Measurements from ENCODE around the gene GRSF1. TPM values are rescaled to one million over a fixed set of nuclear protein-coding genes. Genes with fewer than 3 reads are reported as not detected.

GRSF1 gene
- polyA plus RNA-seq, 2 donors: 21.5 to 39.6 TPM

DNA sequence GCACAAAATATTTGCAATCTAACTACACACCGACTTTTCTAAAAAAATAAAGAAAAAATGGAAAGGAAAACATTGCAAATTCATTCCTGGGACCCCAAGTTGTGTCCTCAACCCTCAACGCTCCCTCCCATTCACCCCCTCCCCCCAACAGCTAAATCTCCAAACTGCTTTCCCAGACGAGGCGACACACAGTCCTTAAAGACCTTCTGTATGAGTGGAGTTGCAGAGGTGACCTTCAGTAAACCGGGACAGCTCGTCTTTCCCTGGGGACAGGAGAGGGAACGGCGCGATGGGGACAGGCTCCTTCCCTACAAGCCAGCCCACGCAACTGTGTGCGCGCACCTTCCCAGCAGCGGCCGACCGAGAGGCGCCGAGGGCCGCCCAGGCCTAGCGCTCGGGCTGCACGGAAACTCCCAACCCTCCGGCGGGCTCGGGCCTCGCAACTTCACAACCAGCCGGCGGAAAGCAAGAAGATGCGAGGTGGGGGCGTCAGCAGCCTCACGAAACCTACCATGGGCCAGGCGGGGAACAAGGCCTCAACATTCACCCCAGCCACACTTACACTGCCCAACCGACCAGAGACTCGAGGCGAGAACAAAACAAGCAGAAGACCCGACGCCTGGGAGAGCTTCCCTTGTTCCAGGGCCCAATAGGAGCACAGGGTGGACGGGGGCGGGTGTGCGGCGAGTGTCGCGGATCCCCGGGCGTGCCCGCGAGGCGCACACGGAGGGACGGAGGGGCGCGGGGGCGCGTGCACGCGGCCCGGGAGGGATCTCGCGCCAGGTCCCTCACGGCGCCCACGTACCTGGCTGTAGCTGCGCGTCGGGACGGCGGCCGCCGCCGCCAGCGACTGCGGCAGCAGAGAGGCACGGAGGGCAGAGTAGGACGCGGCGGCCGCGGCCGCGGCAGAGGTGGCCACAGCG lies 763 bp downstream of the GRSF1 start:
- H3K4me1 ChIP-seq (ENCODE audit: control insufficient read depth in 2 of 2, insufficient read depth in 2 of 2, low read length in 1 of 2): peaks cover 0 to 2% of the 10 kb centered on the region in 2 donors
- 0 to 1% methylated on average over 63 to 80 of the region's 80 CpGs for WGBS, 2 donors
- H3K4me3 ChIP-seq (ENCODE audit: low read depth in 1 of 2, low read length in 2 of 2): peak overlapping the region; percentile 81 to 97

DNA sequence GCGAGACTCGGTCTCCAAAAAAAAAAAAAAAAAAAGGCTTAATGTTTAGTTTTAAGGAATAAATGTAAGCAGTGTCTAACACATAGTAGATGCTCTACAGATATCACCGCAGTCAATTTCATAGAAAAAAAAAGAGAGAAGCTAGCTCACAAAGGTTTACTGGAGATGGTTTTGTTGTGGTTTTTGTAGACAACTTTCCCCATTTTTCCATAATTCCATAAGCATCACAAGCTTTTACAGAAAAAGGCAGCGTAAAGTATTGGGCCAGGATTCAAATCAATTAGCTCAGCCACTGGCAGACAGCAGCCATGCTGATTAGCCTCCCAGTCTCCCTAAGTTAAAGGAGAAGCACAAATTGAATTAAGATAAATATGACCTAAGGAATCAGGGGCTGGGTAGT lies 1.5 kb downstream of the GRSF1 start:
- H3K4me3 ChIP-seq (ENCODE audit: low read depth in 1 of 2, low read length in 2 of 2): peak overlapping the region; percentile 81 to 97
- no peaks in the 10 kb centered on the region for H3K9me3 ChIP-seq (ENCODE audit: control insufficient read depth in 2 of 2, insufficient read depth in 1 of 2, low read depth in 1 of 2, low read length in 1 of 2)
- WGBS, 2 donors: 1 to 16% methylated on average over 4 of the region's 4 CpGs
- H3K27me3 ChIP-seq (ENCODE audit: control insufficient read depth in 1 of 2, insufficient read depth in 2 of 2, low read length in 2 of 2): no peaks in the 10 kb centered on the region
- H3K4me1 ChIP-seq (ENCODE audit: control insufficient read depth in 2 of 2, insufficient read depth in 2 of 2, low read length in 1 of 2): peaks cover 0 to 2% of the 10 kb centered on the region in 2 donors
- H3K36me3 ChIP-seq (ENCODE audit: control insufficient read depth in 2 of 2, insufficient read depth in 2 of 2, low read length in 1 of 2): peaks cover 0 to 3% of the 10 kb centered on the region in 2 donors
- H3K27ac ChIP-seq (ENCODE audit: low read depth in 2 of 2, low read length in 1 of 2): peak overlapping the region; percentile 27 to 96

More for the DNA sequence above, 763 bp downstream of the GRSF1 start:
- Histone ChIP-seq H3K27me3 (ENCODE audit: control insufficient read depth in 1 of 2, insufficient read depth in 2 of 2, low read length in 2 of 2) (no peaks in the 10 kb centered on the region), H3K36me3 (ENCODE audit: control insufficient read depth in 2 of 2, insufficient read depth in 2 of 2, low read length in 1 of 2) (peaks cover 0 to 3% of the 10 kb centered on the region in 2 donors), H3K9me3 (ENCODE audit: control insufficient read depth in 2 of 2, insufficient read depth in 1 of 2, low read depth in 1 of 2, low read length in 1 of 2) (no peaks in the 10 kb centered on the region), H3K27ac (ENCODE audit: low read depth in 2 of 2, low read length in 1 of 2) (peak overlapping the region; percentile 92 to 96)

DNA sequence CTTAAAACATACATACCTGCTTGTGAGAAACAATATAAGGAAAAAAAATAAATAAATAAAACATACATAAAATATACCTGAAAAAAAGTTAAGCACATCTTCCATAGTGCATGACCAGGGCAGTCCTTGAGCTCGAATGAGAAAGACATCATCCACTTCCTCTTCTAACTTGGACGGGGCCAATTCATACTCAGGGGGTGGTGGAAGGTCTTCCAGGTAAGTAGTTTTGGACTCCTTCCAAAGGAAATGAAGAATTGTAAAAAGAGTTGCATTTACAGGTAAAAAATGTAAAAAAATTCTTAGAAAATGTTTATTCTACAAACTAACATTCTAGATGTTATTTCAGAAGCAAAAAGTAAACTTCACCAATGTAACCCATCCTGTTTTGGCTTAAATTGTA lies 3.6 kb downstream of the GRSF1 start:
- Histone ChIP-seq H3K27me3 (ENCODE audit: control insufficient read depth in 1 of 2, insufficient read depth in 2 of 2, low read length in 2 of 2) (no peaks in the 10 kb centered on the region), H3K4me3 (ENCODE audit: low read depth in 1 of 2, low read length in 2 of 2) (no peak overlapping the region), H3K36me3 (ENCODE audit: control insufficient read depth in 2 of 2, insufficient read depth in 2 of 2, low read length in 1 of 2) (peaks cover 0 to 3% of the 10 kb centered on the region in 2 donors), H3K27ac (ENCODE audit: low read depth in 2 of 2, low read length in 1 of 2) (no peak overlapping the region), H3K9me3 (ENCODE audit: control insufficient read depth in 2 of 2, insufficient read depth in 1 of 2, low read depth in 1 of 2, low read length in 1 of 2) (no peaks in the 10 kb centered on the region), H3K4me1 (ENCODE audit: control insufficient read depth in 2 of 2, insufficient read depth in 2 of 2, low read length in 1 of 2) (peaks cover 0 to 2% of the 10 kb centered on the region in 2 donors)
- 64 to 72% methylated on average over 2 of the region's 2 CpGs for WGBS, 2 donors

DNA sequence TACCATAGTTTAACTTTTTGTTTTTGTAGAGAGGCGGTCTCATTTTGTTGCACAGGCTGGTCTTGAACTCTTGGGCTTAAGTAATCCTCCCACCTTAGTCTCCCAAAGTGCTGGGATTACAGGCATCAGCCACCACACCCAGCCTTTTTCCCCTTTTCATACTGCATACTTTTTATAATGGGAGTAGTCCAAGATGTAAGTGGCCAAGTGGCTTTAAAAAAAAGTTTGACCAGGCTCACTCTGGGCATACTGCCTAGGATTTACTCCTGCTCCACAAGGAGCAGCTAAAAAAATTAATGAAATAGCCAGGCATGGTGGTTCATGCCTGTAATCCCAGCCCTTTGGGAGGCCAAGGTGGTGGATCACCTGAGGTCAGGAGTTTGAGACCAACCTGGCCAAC lies 6.0 kb downstream of the GRSF1 start:
- Histone ChIP-seq H3K36me3 (ENCODE audit: control insufficient read depth in 2 of 2, insufficient read depth in 2 of 2, low read length in 1 of 2) (peaks cover 5 to 9% of the 10 kb centered on the region in 2 donors), H3K4me1 (ENCODE audit: control insufficient read depth in 2 of 2, insufficient read depth in 2 of 2, low read length in 1 of 2) (peaks cover 0 to 2% of the 10 kb centered on the region in 2 donors), H3K4me3 (ENCODE audit: low read depth in 1 of 2, low read length in 2 of 2) (no peak overlapping the region), H3K27ac (ENCODE audit: low read depth in 2 of 2, low read length in 1 of 2) (no peak overlapping the region), H3K9me3 (ENCODE audit: control insufficient read depth in 2 of 2, insufficient read depth in 1 of 2, low read depth in 1 of 2, low read length in 1 of 2) (no peaks in the 10 kb centered on the region), H3K27me3 (ENCODE audit: control insufficient read depth in 1 of 2, insufficient read depth in 2 of 2, low read length in 2 of 2) (no peaks in the 10 kb centered on the region)
- WGBS, 2 donors: 93 to 94% methylated on average over 1 of the region's 1 CpG

DNA sequence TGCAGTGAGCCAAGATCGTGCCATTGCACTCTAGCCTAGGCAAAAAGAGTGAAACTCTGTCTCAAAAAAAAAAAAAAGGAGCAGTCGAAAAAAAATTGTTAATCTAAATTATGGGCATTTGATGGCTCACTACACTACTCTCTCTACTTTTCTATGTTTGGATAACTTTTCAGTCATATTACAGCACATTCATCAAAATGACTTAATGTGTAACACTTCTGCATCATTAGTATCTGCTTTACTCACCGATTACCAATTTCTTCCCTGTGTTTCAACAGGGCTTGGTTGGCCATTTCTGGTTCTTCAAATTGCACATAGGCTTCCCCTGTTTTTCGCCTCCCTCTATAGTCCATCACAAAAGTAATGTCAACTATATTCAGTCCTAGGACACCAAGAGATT lies 8.4 kb downstream of the GRSF1 start:
- H3K9me3 ChIP-seq (ENCODE audit: control insufficient read depth in 2 of 2, insufficient read depth in 1 of 2, low read depth in 1 of 2, low read length in 1 of 2): no peaks in the 10 kb centered on the region
- no peaks in the 10 kb centered on the region for H3K4me1 ChIP-seq (ENCODE audit: control insufficient read depth in 2 of 2, insufficient read depth in 2 of 2, low read length in 1 of 2)
- H3K36me3 ChIP-seq (ENCODE audit: control insufficient read depth in 2 of 2, insufficient read depth in 2 of 2, low read length in 1 of 2): peaks cover 8 to 11% of the 10 kb centered on the region in 2 donors
- no peak overlapping the region for H3K27ac ChIP-seq (ENCODE audit: low read depth in 2 of 2, low read length in 1 of 2)
- H3K4me3 ChIP-seq (ENCODE audit: low read depth in 1 of 2, low read length in 2 of 2): no peak overlapping the region
- 93 to 94% methylated on average over 4 of the region's 4 CpGs for WGBS, 2 donors
- H3K27me3 ChIP-seq (ENCODE audit: control insufficient read depth in 1 of 2, insufficient read depth in 2 of 2, low read length in 2 of 2): no peaks in the 10 kb centered on the region

DNA sequence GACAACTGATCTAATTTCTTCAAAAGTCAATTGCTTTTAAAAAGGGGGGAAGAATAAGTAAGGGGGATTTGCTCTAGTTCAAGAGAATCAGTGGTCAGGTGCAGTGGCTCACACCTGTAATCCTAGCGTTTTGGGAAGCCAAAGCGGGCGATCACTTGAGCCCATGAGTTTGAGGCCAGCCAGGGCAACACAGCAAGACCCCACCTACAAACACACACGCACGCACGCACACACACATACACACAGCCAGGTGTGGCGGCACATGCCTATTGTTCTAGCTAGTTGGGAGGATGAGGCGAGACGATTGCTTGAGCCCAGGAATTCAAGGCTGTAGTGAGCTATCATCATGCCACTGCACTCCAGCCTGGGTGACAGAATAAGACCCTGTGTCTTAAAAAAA lies 9.6 kb downstream of the GRSF1 start:
- H3K27me3 ChIP-seq (ENCODE audit: control insufficient read depth in 1 of 2, insufficient read depth in 2 of 2, low read length in 2 of 2): no peaks in the 10 kb centered on the region
- H3K36me3 ChIP-seq (ENCODE audit: control insufficient read depth in 2 of 2, insufficient read depth in 2 of 2, low read length in 1 of 2): peaks cover 8 to 14% of the 10 kb centered on the region in 2 donors
- H3K27ac ChIP-seq (ENCODE audit: low read depth in 2 of 2, low read length in 1 of 2): no peak overlapping the region
- no peaks in the 10 kb centered on the region for H3K9me3 ChIP-seq (ENCODE audit: control insufficient read depth in 2 of 2, insufficient read depth in 1 of 2, low read depth in 1 of 2, low read length in 1 of 2)
- WGBS, 2 donors: 92 to 96% methylated on average over 9 of the region's 9 CpGs
- no peaks in the 10 kb centered on the region for H3K4me1 ChIP-seq (ENCODE audit: control insufficient read depth in 2 of 2, insufficient read depth in 2 of 2, low read length in 1 of 2)
- H3K4me3 ChIP-seq (ENCODE audit: low read depth in 1 of 2, low read length in 2 of 2): no peak overlapping the region

DNA sequence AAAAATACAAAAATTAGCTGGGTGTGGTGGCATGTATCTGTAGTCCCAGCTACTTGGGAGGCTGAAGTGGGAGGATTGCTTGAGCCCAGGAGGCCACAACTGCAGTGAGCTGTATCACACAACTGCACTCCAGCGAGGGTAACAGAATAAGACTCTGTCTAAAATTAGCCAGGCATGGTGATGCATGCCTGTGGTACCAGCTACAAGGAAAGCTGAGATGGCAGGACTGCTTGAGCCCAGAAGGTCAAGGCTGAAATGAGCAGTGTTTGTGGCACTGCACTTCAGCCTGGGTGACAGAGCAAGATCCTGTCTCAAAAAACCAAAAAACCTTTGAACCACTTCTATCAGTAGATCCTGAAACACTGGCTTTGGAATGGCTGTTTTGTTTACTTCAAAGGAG lies 10.2 kb downstream of the GRSF1 start:
- WGBS, 2 donors: 94 to 99% methylated on average over 1 of the region's 1 CpG
- Histone ChIP-seq H3K9me3 (ENCODE audit: control insufficient read depth in 2 of 2, insufficient read depth in 1 of 2, low read depth in 1 of 2, low read length in 1 of 2) (no peaks in the 10 kb centered on the region), H3K4me3 (ENCODE audit: low read depth in 1 of 2, low read length in 2 of 2) (no peak overlapping the region), H3K36me3 (ENCODE audit: control insufficient read depth in 2 of 2, insufficient read depth in 2 of 2, low read length in 1 of 2) (peaks cover 8 to 18% of the 10 kb centered on the region in 2 donors), H3K27me3 (ENCODE audit: control insufficient read depth in 1 of 2, insufficient read depth in 2 of 2, low read length in 2 of 2) (no peaks in the 10 kb centered on the region), H3K27ac (ENCODE audit: low read depth in 2 of 2, low read length in 1 of 2) (no peak overlapping the region), H3K4me1 (ENCODE audit: control insufficient read depth in 2 of 2, insufficient read depth in 2 of 2, low read length in 1 of 2) (no peaks in the 10 kb centered on the region)

DNA sequence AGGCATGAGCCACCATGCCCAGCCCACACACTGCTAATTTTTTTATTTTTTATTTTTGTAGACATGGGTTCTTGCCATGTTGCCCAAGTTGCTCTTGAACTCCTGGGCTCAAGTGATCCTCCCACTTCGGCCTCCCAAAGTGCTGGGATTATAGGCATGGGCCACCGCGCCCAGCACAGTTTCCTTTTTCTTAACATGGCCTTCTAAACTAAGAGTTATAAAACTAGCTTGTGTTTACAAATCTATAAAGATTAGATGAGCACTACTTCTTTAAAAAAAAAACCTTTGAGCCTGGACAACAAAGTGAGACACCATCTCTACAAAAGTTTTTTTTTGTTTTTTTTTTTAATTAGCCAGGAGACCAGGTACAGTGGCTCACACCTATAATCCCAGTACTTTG lies 10.7 kb downstream of the GRSF1 start:
- no peaks in the 10 kb centered on the region for H3K9me3 ChIP-seq (ENCODE audit: control insufficient read depth in 2 of 2, insufficient read depth in 1 of 2, low read depth in 1 of 2, low read length in 1 of 2)
- no peaks in the 10 kb centered on the region for H3K4me1 ChIP-seq (ENCODE audit: control insufficient read depth in 2 of 2, insufficient read depth in 2 of 2, low read length in 1 of 2)
- H3K4me3 ChIP-seq (ENCODE audit: low read depth in 1 of 2, low read length in 2 of 2): no peak overlapping the region
- no peak overlapping the region for H3K27ac ChIP-seq (ENCODE audit: low read depth in 2 of 2, low read length in 1 of 2)
- WGBS, 2 donors: 97 to 99% methylated on average over 3 of the region's 3 CpGs
- H3K36me3 ChIP-seq (ENCODE audit: control insufficient read depth in 2 of 2, insufficient read depth in 2 of 2, low read length in 1 of 2): peaks cover 8 to 18% of the 10 kb centered on the region in 2 donors
- H3K27me3 ChIP-seq (ENCODE audit: control insufficient read depth in 1 of 2, insufficient read depth in 2 of 2, low read length in 2 of 2): no peaks in the 10 kb centered on the region

DNA sequence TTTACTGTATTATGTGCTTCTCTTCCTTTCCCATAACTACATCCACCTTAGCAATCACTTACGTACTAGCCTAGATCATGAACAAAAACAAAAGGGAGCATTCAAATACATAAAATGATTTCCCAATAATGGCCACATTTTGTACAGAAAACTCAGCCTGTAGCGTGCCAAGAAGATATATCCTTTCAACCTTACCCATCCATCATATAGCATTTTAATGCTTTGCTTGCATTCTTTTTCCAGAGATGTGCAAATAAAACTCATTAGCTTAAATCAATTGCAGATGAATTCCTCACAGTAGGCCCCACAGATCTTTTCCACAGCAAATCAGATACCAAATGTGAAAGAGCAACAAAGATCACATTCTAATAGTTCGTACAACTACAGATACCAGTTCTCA lies 20.8 kb downstream of the GRSF1 start:
- no peaks in the 10 kb centered on the region for H3K9me3 ChIP-seq (ENCODE audit: control insufficient read depth in 2 of 2, insufficient read depth in 1 of 2, low read depth in 1 of 2, low read length in 1 of 2)
- no peak overlapping the region for H3K4me3 ChIP-seq (ENCODE audit: low read depth in 1 of 2, low read length in 2 of 2)
- H3K27me3 ChIP-seq (ENCODE audit: control insufficient read depth in 1 of 2, insufficient read depth in 2 of 2, low read length in 2 of 2): no peaks in the 10 kb centered on the region
- H3K4me1 ChIP-seq (ENCODE audit: control insufficient read depth in 2 of 2, insufficient read depth in 2 of 2, low read length in 1 of 2): no peaks in the 10 kb centered on the region
- no peak overlapping the region for H3K27ac ChIP-seq (ENCODE audit: low read depth in 2 of 2, low read length in 1 of 2)
- H3K36me3 ChIP-seq (ENCODE audit: control insufficient read depth in 2 of 2, insufficient read depth in 2 of 2, low read length in 1 of 2): peaks cover 0 to 10% of the 10 kb centered on the region in 2 donors
- WGBS, 2 donors: 91 to 95% methylated on average over 3 of the region's 3 CpGs
